Retinal pigment epithelial cell (primary cell): ENCODE results near the gene EIF3I.

Experiments
- DNase-seq: peaks from one replicate; pipeline ENCODE4 v3.0.0-alpha.2; 2010; ENCODE audit warnings: low read depth
- H3K4me3 ChIP-seq: 2 replicates; pipeline ENCODE4 v1.5.1; 2011; ENCODE audit warnings: mild to moderate bottlenecking, low read length, control low read depth, moderate library complexity
- CTCF ChIP-seq: conservative IDR thresholded peaks from 2 replicates; pipeline ENCODE4 v1.5.1; 2011; ENCODE audit warnings: low read depth, low read length, control low read depth, inconsistent platforms

The EIF3I gene

GRCh38 chr1:32192220-32192948 lies 29.8 kb upstream of the EIF3I start:
- DNase-seq, result no peak
- TF ChIP-seq CTCF, result no peak
- H3K4me3 ChIP-seq, result no peak overlapping the region

DNA sequence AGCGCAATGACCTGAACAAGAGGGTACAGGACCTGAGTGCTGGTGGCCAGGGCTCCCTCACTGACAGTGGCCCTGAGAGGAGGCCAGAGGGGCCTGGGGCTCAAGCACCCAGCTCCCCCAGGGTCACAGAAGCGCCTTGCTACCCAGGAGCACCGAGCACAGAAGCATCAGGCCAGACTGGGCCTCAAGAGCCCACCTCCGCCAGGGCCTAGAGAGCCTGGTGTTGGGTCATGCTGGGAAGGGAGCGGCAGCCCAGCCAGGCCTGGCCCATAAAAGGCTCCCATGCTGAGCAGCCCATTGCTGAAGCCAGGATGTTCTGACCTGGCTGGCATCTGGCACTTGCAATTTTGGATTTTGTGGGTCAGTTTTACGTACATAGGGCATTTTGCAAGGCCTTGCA lies 27.2 kb upstream of the EIF3I start:
- DNase-seq, result no peak
- H3K4me3 ChIP-seq, result no peak overlapping the region

GRCh38 chr1:32195531-32195930 lies 26.7 kb upstream of the EIF3I start:
- TF ChIP-seq CTCF, result no peak
- no peak for DNase-seq
- H3K4me3 ChIP-seq, result no peak overlapping the region

More for the DNA sequence above, 27.2 kb upstream of the EIF3I start:
- TF ChIP-seq CTCF, result no peak

DNA sequence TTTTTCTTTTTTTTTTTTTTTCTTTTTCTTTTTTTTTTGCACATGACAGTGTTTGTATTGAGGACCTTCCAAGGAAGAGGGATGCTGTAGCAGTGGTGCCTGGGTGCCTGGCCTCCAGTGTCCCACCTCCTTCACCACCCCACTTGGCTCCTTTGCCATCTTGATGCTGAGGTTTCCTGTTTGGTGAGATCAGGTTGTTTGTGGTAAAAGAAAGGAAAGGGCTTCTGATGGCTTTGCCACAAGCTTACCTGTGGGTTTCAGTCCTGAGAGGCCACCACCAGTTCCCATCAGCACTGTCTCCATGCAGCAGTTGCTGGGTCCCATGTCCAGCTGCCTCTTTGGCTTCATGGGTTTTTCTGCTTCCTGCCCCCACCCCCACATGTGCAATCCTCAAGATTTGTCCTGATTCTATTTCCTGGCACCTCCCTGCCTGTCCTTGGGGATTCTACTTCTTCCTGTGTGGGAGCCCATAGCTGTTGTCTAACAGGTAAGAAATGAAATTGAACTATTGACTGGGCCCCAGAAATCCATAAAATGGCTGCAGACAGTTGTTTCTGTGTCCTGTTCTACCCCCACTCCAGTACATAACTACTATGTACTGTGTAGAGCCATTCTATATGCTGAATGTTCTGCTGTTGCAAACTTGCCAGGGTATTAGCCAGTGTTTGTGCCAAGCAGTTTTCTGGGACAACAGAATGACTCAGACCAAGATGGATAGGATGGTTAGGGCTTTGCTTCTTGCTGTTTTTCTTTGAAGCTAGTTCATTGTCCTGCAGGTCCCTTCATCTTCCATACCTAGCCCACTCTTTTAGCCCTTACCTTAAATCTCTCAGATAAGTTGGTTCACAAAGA lies 26.0 kb upstream of the EIF3I start:
- no peak for DNase-seq
- H3K4me3 ChIP-seq, result no peak overlapping the region
- no peak for TF ChIP-seq CTCF

DNA sequence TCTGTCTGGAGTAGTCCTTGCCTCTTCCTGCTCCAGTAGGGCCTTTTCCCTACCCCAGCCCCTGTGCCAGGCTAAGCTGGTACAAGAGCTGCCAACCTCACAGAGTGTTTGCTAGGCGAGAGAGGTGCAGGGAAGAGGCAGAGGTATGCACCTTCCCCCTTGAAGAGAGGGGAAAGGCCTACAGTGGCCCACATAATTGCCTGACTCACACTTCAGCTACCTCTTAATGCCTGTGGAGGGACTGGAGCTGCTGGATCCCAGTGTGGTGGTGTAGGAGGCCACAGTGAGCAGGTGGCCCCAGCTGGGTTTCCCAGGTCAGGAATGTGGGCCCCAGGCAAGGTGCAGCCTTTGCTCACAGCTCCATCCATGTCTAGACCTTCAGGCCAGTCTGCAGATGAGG lies 25.1 kb upstream of the EIF3I start:
- DNase-seq, result no peak
- no peak overlapping the region for H3K4me3 ChIP-seq
- no peak for TF ChIP-seq CTCF

GRCh38 chr1:32197837-32198236 lies 24.4 kb upstream of the EIF3I start:
- no peak overlapping the region for H3K4me3 ChIP-seq
- TF ChIP-seq CTCF, result no peak
- no peak for DNase-seq
